Measurements from ENCODE around the gene PADI1.

Gene PADI1

GRCh38 chr1:17214876-17215544 lies 10.1 kb downstream of the PADI1 start:
- DNase-seq (ENCODE audit: low read depth in 2 of 2): no peak

DNA sequence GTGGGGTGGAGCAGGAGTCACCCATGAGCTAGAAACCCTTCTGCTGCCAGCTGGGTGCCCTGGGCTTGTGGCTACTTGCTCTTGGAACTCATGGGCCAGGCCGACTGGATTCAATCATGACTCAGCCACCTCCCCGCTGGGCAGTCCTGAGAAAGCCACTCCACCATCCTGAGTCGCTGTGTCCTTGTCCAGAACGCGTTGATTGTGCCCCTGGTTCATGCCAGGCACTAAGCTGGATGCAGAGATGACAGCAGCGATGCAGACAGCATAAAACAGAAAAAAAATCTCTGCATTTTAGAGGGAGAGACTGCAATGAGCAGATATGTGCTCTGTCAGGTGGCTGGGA lies 10.6 kb downstream of the PADI1 start:
- DNase-seq (ENCODE audit: low read depth in 2 of 2): no peak

DNA sequence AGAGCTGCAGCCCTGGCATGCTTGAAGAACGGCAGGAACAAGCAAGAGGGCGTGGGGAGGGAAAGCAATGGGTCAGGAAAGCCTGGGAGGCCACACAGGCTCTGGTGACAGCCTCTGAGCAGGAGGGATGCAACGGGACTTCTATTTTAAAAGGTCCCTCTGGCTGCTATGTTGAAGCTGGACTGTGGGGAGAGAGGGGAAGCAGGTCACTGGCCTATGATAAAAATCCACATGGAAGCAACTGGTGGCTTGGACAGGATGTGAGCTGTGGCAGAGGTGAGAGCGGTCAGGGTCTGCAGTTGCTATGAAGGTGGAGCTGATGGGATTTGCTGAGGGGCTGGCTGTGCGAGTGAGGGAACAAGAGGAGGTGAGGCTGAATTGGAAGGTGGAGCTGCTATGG lies 11.2 kb downstream of the PADI1 start:
- no peak for DNase-seq (ENCODE audit: low read depth in 2 of 2)

DNA sequence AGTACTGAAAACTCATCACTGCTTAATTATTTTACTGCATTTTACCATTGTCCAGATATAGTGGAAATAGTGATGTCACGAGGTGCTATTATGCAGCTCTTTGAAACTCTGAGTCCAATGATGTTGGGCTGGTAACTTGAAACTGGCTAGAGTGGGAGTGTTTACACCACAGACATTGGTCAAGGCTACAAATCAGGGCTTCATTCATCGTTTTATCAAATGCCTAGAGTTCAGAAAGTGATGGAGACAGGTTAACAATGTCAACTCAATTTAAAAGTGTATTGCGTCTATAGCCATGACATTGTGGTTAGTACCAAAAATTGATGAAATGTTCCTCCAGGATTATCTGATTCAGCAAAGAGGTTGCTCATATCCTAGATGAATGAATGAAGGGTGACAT lies 12.7 kb downstream of the PADI1 start:
- DNase-seq (ENCODE audit: low read depth in 2 of 2): no peak

- no peak for DNase-seq (ENCODE audit: low read depth in 2 of 2)
These were observed 14.0 kb downstream of the PADI1 start for GRCh38 chr1:17218939-17219338.

- no peak for DNase-seq (ENCODE audit: low read depth in 2 of 2)
These were observed 15.4 kb downstream of the PADI1 start for GRCh38 chr1:17220287-17220686.

DNA sequence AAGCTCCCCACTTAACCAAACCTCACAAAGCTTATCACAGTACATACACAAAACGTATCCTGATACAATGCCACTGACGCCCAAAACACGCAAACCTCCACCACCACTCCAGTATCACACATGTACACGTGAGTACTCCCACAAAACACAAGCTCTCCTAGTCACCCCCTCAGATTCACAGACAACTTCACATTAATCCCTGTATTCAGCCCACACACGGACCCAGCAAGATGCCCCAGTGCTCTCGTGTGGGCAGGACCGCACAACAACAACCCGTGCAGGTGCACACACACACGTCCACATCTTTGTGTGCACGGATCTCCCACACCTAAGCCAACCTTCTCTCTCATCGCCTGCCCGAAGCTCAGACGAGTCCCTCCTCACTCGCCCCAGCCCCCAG lies 17.6 kb downstream of the PADI1 start:
- DNase-seq (ENCODE audit: low read depth in 2 of 2): no peak

- DNase-seq (ENCODE audit: low read depth in 2 of 2): no peak
These were observed 19.5 kb downstream of the PADI1 start for GRCh38 chr1:17224434-17224833.

- DNase-seq (ENCODE audit: low read depth in 2 of 2): no peak
These were observed 20.2 kb downstream of the PADI1 start for GRCh38 chr1:17225140-17225539.

GRCh38 chr1:17227358-17227915 lies 22.5 kb downstream of the PADI1 start:
- no peak for DNase-seq (ENCODE audit: low read depth in 2 of 2)

GRCh38 chr1:17228619-17229018 lies 23.7 kb downstream of the PADI1 start:
- no peak for DNase-seq (ENCODE audit: low read depth in 2 of 2)

GRCh38 chr1:17229379-17229778 lies 24.5 kb downstream of the PADI1 start:
- DNase-seq (ENCODE audit: low read depth in 2 of 2): no peak

GRCh38 chr1:17230106-17230505 lies 25.2 kb downstream of the PADI1 start:
- no peak for DNase-seq (ENCODE audit: low read depth in 2 of 2)

DNA sequence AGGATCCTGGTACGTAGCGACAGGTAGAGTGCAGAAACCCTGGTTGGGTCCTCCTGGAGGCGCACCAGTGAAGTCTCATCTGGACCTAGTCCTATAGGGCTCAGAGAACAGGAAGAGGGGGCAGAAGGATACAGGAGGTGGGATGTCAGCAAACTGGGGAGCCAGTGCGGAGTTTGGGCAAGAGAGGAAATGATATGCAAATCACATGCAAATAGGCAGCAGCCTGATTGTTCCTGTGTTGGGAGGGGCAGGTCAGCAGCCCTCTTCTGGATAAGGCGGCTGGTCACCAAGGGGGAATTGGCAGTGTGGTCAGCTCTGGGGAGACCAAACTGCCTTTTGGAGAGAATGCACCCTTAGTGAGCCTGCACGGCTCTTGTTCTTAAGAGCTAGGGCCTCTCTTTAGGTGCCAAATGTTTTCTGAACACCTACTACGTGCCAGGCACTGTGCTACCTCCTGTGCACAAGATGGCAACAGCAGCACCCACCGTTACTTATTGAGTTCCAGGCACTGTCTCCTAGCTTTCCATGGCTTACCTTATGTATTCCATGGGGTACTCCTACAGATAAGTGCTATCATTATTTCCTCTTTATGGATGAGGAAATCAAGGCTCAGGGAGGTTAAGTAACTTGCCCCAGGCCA lies 25.9 kb downstream of the PADI1 start:
- DNase-seq (ENCODE audit: low read depth in 2 of 2): no peak

GRCh38 chr1:17232759-17233661 lies 28.1 kb downstream of the PADI1 start:
- no peak for DNase-seq (ENCODE audit: low read depth in 2 of 2)

DNA sequence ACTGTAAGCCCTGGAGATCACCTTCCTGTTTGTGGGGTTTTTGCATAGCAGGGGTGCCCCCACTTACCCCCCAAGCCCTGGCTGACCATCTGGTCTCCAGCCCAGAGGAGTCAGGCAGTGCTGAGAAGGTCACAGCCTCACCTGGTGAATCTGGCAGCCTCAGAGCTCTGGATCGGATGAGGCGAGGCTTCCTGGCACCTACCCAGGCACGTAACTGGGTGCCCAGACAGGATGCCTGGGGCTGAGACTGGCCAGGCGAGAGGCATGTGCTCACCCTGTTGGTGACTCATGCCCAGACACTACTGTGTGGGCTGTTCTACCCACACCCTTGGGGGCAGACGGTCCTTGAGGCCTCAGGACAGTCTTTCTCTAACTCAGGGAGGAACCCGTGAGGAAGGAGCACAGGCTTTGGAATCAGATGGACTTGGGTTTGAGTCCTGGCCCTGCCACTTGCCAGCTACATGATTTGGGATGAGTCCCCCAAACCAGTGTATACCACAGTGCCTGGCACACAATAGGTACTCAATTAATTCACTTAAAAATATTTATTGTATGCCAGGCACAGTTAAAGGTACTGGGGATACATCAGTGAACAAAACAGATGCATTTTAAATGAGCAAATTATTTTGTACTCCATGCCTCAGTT lies 28.9 kb downstream of the PADI1 start:
- no peak for DNase-seq (ENCODE audit: low read depth in 2 of 2)

DNA sequence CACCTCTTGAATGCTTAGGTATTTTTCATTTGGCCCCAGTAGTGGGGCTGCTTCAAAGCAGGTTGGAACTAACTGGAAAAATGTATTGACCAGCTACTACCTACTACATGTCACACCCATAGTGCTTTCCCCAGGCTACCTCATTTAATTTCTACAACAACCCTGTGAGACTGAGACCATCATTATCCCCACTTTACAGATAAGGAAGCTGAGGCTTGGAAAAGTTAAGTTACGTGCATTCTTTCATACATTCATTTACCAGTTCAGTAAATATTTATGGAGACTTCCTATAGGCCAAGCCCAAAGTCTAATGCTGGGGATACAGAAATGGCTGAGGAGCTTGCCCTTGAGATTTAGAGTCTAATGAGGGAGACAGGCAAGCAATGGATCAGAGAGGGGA lies 29.5 kb downstream of the PADI1 start:
- no peak for DNase-seq (ENCODE audit: low read depth in 2 of 2)

DNA sequence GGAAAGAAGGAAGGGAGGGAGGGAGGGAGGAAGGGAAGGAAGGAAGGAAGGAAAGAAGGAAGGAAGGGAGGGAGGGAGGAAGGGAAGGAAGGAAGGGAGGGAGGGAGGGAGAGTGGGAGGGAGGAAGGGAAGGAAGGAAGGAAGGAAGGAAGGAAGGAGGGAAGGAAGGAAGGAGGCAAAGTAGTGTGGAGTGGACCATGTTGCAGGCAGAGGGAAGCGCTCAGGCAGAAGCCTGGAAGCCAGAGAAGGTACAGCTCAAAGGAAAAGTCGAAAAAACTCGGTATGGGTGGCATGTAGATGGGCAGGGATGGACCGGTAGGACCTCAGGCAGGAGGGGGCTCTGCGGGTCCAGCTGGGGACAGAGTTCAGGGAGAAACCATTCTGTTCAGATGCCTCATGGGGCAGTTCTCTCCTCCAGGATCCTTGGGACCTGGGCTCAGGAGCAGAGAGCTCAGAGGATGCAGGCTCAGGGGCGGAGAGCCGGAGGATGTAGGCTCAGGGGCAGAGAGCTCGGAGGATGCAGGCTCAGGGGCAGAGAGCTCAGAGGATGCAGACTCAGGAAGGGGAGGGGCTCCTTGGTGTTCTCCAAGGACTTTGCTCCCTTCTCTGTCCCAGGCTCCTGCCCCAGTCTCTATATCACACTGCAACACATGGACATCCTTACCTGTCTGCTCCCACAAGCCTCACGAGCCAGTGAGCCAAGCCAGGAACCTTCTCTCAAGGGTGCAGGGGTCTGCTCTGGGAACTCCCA lies 30.4 kb downstream of the PADI1 start:
- DNase-seq (ENCODE audit: low read depth in 2 of 2): no peak

DNA sequence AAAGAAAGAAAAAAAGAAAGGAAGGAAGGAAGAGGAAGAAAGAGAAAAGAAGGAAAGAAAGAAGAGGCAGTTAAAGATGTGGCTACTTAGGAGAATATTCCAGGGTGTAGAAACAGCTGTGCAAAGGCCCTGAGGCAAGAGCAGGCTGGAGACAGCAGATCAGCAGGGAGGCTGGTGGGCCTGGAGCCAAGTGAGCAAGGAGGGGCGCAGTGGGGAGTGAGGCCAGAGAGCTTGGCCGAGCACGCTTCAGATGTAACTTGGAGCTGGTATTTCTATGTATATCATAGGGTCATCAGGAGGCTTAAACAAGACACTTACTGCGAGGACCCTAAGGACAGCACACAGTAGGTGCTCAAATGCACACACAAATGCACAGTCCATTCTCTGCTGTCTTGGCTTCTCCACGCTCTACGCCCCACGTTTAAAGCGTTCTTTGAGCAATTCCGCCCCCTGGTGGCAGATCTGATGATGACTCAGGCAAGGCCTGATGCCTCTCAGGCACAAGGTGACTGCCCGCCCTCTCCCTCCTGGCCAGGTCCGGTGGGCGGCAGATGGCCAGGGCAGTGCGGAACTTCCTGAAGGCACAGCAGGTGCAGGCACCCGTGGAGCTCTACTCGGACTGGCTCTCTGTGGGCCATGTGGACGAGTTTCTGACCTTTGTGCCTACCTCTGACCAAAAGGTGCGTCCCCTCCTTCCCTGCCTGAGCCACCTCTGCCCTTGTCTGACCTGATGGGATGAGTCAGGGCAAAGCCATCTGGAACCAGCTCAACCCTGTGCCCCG lies 32.0 kb downstream of the PADI1 start:
- peak; percentile 64 for DNase-seq (ENCODE audit: low read depth in 2 of 2)

GRCh38 chr1:17237561-17237903 lies 32.6 kb downstream of the PADI1 start:
- no peak for DNase-seq (ENCODE audit: low read depth in 2 of 2)

DNA sequence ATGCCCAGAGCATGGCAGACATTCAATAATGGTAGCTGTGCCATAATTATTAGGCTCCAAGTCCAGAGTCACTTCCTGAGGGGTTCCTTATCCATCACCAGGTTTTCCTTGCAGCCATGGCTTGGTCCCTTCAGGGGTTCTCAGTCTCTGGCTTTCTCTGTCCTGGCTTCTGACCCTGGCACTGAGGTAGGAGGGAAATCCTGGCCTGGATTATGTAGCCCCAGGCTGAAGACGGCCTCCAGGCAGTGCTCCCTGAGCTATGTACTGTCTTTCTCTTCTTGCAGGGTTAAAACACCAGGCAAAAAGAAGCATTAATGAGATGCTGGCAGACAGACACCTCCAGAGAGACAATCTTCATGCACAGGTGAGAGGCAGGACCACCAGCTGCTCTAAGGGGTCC lies 34.5 kb downstream of the PADI1 start:
- DNase-seq (ENCODE audit: low read depth in 2 of 2): peak in 1 of 2 donors; percentile 8
